ENCODE results near the gene NRL. TPM values are rescaled to one million over a fixed set of nuclear protein-coding genes. Genes with fewer than 3 reads are reported as not detected.

The NRL gene
- total and polyA plus RNA-seq, 12 donors = 2.2 to 20.2 (median 4.5) TPM

GRCh38 chr14:24129410-24129998 lies 14.8 kb upstream of the NRL start:
- no peak overlapping the region for H3K27ac ChIP-seq
- H3K27me3 ChIP-seq = no peaks in the 10 kb centered on the region
- no peak for TF ChIP-seq CTCF (IDR thresholded peaks at IDR 0.05)
- TF ChIP-seq POLR2A (IDR thresholded peaks at IDR 0.05) = no peak
- no peak for DNase-seq
- intact Hi-C loops (cut with DNase I) = no loop called here
- H3K4me3 ChIP-seq = no peak overlapping the region
- H3K36me3 ChIP-seq (replicated peaks in 1 of 2) = no peaks in the 10 kb centered on the region
- 88 to 95% (median 94%) methylated on average over 8 of the region's 8 CpGs for WGBS, 4 donors
- H3K9me3 ChIP-seq (replicated peaks in 1 of 3) = no peaks in the 10 kb centered on the region
- peaks cover 18 to 24% of the 10 kb centered on the region in 2 donors for H3K4me1 ChIP-seq (replicated peaks in 1 of 2)

DNA sequence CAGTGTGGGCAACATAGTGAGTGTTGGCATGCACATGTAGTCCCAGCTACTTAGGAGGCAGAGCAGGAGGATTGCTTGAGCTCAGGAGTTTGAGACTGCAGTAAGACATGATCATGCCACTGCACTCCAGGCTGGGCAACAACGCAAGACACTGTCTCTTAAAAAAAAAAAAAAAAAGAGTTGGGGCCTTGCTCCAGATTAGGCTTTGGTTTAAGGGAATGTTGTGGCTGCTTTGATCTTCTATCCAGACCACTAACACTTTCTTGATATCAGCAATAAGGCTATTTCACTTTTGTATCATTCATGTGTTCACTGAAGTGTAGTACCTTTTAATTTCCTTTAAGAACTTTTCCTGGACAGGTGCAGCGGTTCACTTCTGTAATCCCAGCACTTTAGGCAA lies 12.9 kb upstream of the NRL start:
- Histone ChIP-seq H3K36me3 (replicated peaks in 1 of 2) (peaks cover 0 to 10% of the 10 kb centered on the region in 2 donors), H3K4me3 (no peak overlapping the region), H3K27me3 (no peaks in the 10 kb centered on the region), H3K4me1 (replicated peaks in 1 of 2) (peaks cover 18 to 24% of the 10 kb centered on the region in 2 donors), H3K9me3 (replicated peaks in 1 of 3) (no peaks in the 10 kb centered on the region), H3K27ac (peak overlapping the region in 1 of 5 donors; percentile 45)
- DNase-seq = no peak
- WGBS, 4 donors = 66 to 86% (median 79%) methylated on average over 2 of the region's 2 CpGs
- intact Hi-C loops (cut with DNase I) = no loop called here
- TF ChIP-seq POLR2A (IDR thresholded peaks at IDR 0.05) (no peak), CTCF (IDR thresholded peaks at IDR 0.05) (no peak)

GRCh38 chr14:24126939-24127338 lies 12.2 kb upstream of the NRL start:
- intact Hi-C loops (cut with DNase I) = no loop called here
- Histone ChIP-seq H3K36me3 (replicated peaks in 1 of 2) (peaks cover 0 to 18% of the 10 kb centered on the region in 2 donors), H3K27me3 (no peaks in the 10 kb centered on the region), H3K4me3 (no peak overlapping the region), H3K4me1 (replicated peaks in 1 of 2) (peaks cover 16 to 21% of the 10 kb centered on the region in 2 donors), H3K9me3 (replicated peaks in 1 of 3) (no peaks in the 10 kb centered on the region), H3K27ac (no peak overlapping the region)
- no peak for DNase-seq
- TF ChIP-seq POLR2A (IDR thresholded peaks at IDR 0.05) (no peak), CTCF (IDR thresholded peaks at IDR 0.05) (no peak)

DNA sequence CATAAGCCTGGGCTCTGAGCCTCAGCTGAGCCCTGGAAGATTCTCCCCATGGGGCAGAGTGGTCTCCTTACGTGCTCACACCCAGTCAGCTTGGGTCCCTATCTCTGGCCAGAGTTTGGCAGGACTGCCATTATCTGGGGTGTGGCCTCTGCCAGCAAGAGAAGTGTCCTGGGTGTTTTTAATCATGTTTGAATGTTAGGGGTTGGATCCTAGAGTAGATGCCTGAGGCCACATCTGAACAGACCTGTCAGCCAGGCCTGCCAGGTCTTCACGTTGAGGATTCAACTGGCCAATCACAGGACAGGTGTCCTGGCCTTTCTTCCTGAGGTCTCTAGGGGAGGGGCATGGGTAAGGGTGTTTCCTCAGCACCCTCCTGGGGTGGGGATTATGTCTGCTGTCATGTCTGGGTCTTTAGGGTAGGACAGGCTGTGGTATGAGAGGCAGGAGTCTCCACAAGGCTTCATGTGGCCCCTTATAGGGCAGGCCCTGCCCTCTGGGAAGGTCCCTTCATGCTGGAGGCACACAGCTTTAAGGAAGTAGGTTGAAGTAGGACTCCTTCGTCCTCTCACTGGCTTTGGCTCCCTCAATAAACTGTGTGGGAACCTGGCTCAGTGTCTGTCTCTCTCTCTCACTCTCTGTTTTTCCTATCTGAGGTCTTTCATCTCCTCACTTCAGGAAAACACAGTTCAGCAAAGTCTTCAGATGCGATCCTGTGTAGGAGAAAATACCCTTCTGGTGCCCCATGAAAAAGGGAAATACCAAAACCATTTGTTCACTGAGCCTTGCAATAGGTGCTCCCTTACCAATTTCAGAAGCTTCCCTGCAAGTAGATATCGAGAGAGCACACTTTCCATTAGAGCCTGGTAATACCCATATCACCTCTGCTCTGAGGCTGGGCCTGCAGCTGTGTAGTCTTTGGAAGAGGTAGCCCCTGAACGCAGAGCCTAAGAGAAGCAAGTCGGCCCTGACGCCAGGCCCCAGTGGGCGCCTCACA lies 9.0 kb upstream of the NRL start:
- Histone ChIP-seq H3K4me3 (no peak overlapping the region), H3K9me3 (replicated peaks in 1 of 3) (no peaks in the 10 kb centered on the region), H3K36me3 (replicated peaks in 1 of 2) (peaks cover 0 to 50% of the 10 kb centered on the region in 2 donors), H3K27me3 (no peaks in the 10 kb centered on the region), H3K27ac (no peak overlapping the region), H3K4me1 (replicated peaks in 1 of 2) (peaks cover 0 to 4% of the 10 kb centered on the region in 2 donors)
- WGBS, 4 donors = 80 to 91% (median 88%) methylated on average over 8 to 9 of the region's 9 CpGs
- no peak for DNase-seq
- intact Hi-C loops (cut with DNase I) = no loop called here
- TF ChIP-seq CTCF (IDR thresholded peaks at IDR 0.05) = no peak
- TF ChIP-seq POLR2A (IDR thresholded peaks at IDR 0.05) = no peak
